ENCODE measurements around the gene FAM50A. TPM values are rescaled to one million over a fixed set of nuclear protein-coding genes. Genes with fewer than 3 reads are reported as not detected.

The FAM50A gene
- total and polyA plus RNA-seq, 12 donors = 25.5 to 167 (median 38.9) TPM

DNA sequence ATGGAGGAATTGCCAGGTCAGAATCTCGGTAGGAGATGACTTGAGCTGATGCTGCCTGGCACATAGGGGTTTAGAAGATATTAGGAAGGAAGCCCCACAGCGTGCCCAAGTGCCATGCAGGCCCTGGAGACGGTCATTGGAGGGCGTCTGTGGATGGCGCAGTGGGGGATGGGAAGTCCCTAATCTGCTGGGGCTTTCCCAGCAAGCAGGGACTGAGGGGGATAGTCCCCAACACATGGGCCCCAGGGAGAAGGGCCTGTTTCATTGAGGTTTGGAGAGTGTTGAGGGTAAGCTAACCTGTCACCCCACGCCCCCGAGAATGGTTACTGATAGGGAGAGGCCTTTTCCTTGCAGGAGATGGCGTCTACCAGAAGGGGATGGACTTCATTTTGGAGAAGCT lies 24.8 kb upstream of the FAM50A start:
- no peak for DNase-seq
- H3K27me3 ChIP-seq = no peaks in the 10 kb centered on the region
- peaks cover 0 to 10% (median 0%) of the 10 kb centered on the region in 9 donors for H3K36me3 ChIP-seq
- peak overlapping the region in 9 of 10 donors; percentile 14 to 86 (median 75) for H3K27ac ChIP-seq
- H3K4me1 ChIP-seq = peaks cover 0 to 22% (median 0%) of the 10 kb centered on the region in 9 donors
- ATAC-seq = no peak
- H3K9me3 ChIP-seq = no peaks in the 10 kb centered on the region
- intact Hi-C loops (cut with DNase I) = no loop called here
- no peak overlapping the region for H3K4me3 ChIP-seq
- TF ChIP-seq, protein P1, sequence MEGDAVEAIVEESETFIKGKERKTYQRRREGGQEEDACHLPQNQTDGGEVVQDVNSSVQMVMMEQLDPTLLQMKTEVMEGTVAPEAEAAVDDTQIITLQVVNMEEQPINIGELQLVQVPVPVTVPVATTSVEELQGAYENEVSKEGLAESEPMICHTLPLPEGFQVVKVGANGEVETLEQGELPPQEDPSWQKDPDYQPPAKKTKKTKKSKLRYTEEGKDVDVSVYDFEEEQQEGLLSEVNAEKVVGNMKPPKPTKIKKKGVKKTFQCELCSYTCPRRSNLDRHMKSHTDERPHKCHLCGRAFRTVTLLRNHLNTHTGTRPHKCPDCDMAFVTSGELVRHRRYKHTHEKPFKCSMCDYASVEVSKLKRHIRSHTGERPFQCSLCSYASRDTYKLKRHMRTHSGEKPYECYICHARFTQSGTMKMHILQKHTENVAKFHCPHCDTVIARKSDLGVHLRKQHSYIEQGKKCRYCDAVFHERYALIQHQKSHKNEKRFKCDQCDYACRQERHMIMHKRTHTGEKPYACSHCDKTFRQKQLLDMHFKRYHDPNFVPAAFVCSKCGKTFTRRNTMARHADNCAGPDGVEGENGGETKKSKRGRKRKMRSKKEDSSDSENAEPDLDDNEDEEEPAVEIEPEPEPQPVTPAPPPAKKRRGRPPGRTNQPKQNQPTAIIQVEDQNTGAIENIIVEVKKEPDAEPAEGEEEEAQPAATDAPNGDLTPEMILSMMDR (IDR thresholded peaks at IDR 0.05) = no peak
- 88 to 92% methylated on average over 8 of the region's 8 CpGs for WGBS, 2 donors

DNA sequence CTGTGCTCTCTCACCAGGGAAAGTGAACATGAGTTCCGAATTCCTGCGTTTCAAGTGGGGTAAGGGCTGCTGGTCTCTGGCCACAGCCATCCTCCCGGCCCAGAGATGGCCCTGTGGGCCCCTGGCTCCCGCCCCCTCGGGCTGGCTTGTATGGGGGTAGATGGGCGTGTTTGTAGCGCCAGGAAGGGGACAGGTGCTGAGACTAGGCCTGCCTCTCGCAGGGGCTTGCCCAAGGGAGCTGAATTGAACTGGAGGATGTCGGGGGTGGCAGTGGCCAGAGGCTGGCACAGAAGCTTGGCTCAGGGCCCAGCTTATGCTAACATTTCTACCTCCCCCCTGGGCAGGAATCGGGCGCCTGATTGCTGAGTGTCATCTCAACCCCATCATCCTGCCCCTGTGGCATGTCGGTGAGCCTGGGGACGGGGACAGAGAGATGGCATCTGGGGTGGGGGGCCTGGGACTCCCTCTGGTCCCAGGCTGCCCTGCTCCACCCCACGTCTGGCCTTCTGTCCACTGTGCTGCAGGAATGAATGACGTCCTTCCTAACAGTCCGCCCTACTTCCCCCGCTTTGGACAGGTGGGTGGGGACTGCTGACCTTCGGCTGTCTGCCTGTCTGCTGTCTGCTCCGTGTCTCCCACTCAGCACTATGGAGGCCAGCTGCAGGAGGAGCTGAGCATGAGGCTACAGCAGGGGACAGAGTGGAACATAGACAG lies 24.1 kb upstream of the FAM50A start:
- H3K27ac ChIP-seq = peak overlapping the region; percentile 20 to 86 (median 74)
- TF ChIP-seq, protein P1 (IDR thresholded peaks at IDR 0.05) = no peak
- 32 to 44% methylated on average over 14 to 19 of the region's 19 CpGs for WGBS, 2 donors
- intact Hi-C loops (cut with DNase I) = no loop called here
- H3K27me3 ChIP-seq = no peaks in the 10 kb centered on the region
- peaks cover 0 to 10% (median 0%) of the 10 kb centered on the region in 9 donors for H3K36me3 ChIP-seq
- DNase-seq (peak; percentile 28 to 56), ATAC-seq (peak; percentile 71 to 96 (median 91))
- peak overlapping the region in 7 of 10 donors; percentile 12 to 42 (median 32) for H3K4me3 ChIP-seq
- peaks cover 0 to 22% (median 0%) of the 10 kb centered on the region in 9 donors for H3K4me1 ChIP-seq
- H3K9me3 ChIP-seq = no peaks in the 10 kb centered on the region

DNA sequence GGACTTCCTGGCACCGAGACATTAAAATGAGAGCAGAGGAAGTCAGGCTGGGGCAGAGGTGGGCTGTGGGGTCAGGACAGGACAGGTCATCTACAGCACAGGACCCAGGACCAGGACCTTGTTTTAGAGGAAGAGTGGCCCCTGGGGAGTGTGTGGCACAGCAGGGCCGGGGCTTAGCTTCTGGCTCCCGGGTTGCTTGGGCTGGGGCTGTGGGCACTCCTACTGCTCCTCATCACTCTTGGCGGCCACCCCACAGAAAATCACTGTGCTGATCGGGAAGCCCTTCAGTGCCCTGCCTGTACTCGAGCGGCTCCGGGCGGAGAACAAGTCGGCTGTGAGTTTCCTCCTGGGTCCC lies 23.6 kb upstream of the FAM50A start:
- 23 to 48% methylated on average over 10 of the region's 10 CpGs for WGBS, 2 donors
- no peaks in the 10 kb centered on the region for H3K9me3 ChIP-seq
- H3K27me3 ChIP-seq = no peaks in the 10 kb centered on the region
- H3K4me3 ChIP-seq = peak overlapping the region in 7 of 10 donors; percentile 12 to 42 (median 32)
- TF ChIP-seq, protein P1 (IDR thresholded peaks at IDR 0.05) = no peak
- H3K36me3 ChIP-seq = peaks cover 0 to 6% (median 0%) of the 10 kb centered on the region in 9 donors
- intact Hi-C loops (cut with DNase I) = no loop called here
- peaks cover 0 to 22% (median 0%) of the 10 kb centered on the region in 9 donors for H3K4me1 ChIP-seq
- DNase-seq = no peak
- peak in 7 of 8 donors; percentile 17 to 56 (median 35) for ATAC-seq
- peak overlapping the region; percentile 20 to 86 (median 74) for H3K27ac ChIP-seq

DNA sequence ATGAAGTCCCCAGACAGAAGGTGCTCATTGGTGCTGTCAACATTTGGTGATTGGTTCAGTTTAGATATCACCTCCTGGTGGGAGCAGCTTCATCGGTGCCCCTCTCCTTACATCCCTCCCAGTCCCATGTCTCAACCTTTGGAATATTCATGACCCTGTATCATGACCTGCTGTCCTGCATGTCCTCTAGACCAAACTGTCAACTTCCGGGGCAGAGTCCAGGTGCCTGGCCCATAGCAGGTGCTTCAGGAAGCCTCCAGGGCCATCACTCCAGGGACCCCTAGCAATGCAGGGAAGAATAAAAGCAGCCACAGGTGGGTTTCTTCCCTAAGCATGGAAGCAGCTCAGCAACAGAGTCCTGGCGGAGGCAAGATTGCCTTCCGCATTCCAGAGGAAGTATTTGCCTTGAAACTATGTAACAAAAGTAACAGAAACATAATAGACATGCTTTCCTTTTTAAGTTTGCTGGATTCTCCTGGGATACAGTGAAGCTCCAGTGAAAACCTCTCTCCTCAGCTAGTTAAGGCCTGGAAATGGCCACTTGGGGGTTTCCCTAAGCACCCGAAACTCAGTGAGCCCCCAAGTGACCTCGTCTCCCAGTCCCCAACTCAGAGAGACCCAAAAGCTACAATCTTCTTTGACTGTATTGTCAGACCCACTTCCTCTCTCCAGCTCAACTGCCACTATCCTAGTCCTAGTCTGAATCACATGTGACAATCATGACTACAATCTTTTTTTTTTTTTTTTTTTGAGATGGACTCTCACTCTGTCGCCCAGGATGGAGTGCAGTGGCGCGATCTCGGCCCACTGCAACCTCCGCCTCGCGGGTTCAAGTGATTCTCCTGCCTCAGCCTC lies 16.8 kb upstream of the FAM50A start:
- intact Hi-C loops (cut with DNase I) = no loop called here
- Histone ChIP-seq H3K36me3 (peaks cover 0 to 6% (median 0%) of the 10 kb centered on the region in 9 donors), H3K27me3 (no peaks in the 10 kb centered on the region), H3K9me3 (no peaks in the 10 kb centered on the region), H3K4me3 (peak overlapping the region in 2 of 10 donors; percentile 72 to 80), H3K27ac (peak overlapping the region in 4 of 10 donors; percentile 35 to 90 (median 86)), H3K4me1 (peaks cover 0 to 30% (median 17%) of the 10 kb centered on the region in 9 donors)
- no peak for DNase-seq
- no peak for ATAC-seq
- 84 to 86% methylated on average over 13 of the region's 13 CpGs for WGBS, 2 donors
- TF ChIP-seq, protein P1 (IDR thresholded peaks at IDR 0.05) = no peak

Measured in heart right ventricle (tissue), 16 donors.